ENCODE measurements around the gene OR4D1. TPM values are rescaled to one million over a fixed set of nuclear protein-coding genes. Genes with fewer than 3 reads are reported as not detected.

OR4D1 gene
- total and polyA plus RNA-seq, 2 of the 4 experiments (the other 2 are of a cell fraction), result not detected

DNA sequence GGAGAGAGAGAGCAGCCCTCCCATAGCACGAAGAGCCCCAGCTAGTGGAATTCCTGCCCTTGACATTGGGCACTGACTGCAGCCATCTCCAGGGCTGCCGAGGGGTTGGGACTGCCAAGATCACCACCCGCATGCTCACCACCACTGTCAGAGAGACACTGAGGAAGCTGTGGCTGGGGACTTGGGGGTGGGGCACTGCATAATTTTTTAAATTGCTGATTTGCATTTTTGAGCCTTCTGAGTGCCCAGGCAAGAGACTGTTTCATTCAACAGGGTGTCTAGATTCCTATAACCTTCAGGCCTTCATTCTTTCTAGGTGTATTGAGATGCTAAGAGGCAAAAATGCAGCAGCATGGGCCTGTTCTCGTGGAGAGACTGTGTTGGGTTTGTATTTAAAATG lies 35.3 kb downstream of the OR4D1 start:
- Histone ChIP-seq H3K23ac (ENCODE audit: low read depth, low read length) (no peak overlapping the region), H2AK9ac (replicated peaks; ENCODE audit: low read depth, low read length, poor library complexity) (no peak overlapping the region), H2BK5ac (ENCODE audit: low read depth, low read length, poor library complexity, severe bottlenecking) (no peak overlapping the region), H3K9ac (ENCODE audit: low read depth, low read length) (no peak overlapping the region), H3K36me3 (ENCODE audit: control insufficient read depth, insufficient read depth, low read length) (no peaks in the 10 kb centered on the region), H2BK120ac (ENCODE audit: low read depth, low read length) (no peak overlapping the region), H3K14ac (replicated peaks; ENCODE audit: low read depth, low read length) (no peak overlapping the region), H3K4me2 (ENCODE audit: low read depth, low read length) (no peak overlapping the region), H3K27me3 (ENCODE audit: control insufficient read depth, insufficient read depth, low read length) (peaks cover 9% of the 10 kb centered on the region), H3K4me3 (ENCODE audit: insufficient read depth, low read depth, low read length) (no peak overlapping the region), H3K56ac (ENCODE audit: extremely low read depth, insufficient read depth, low read length) (no peak overlapping the region), H3K9me3 (ENCODE audit: control insufficient read depth, insufficient read depth, low read length) (no peaks in the 10 kb centered on the region), H3K79me1 (ENCODE audit: low read depth in 1 of 2, low read length in 2 of 2) (no peaks in the 10 kb centered on the region), H3K18ac (ENCODE audit: low read depth, low read length) (no peak overlapping the region), H3K4ac (ENCODE audit: low read depth, low read length) (no peak overlapping the region), H2AFZ (replicated peaks; ENCODE audit: low read length, poor library complexity) (no peak overlapping the region), H4K5ac (ENCODE audit: low read depth, low read length) (no peak overlapping the region), H4K8ac (ENCODE audit: low read depth in 2 of 2, low read length in 2 of 2) (no peak overlapping the region), H3K27ac (ENCODE audit: insufficient read depth, low read length) (no peak overlapping the region), H4K91ac (ENCODE audit: insufficient read depth, low read depth, low read length) (no peak overlapping the region), H2BK20ac (ENCODE audit: low read depth, low read length) (no peak overlapping the region), H2BK15ac (ENCODE audit: low read depth, low read length) (no peak overlapping the region), H3K4me1 (ENCODE audit: control insufficient read depth, insufficient read depth, low read length) (no peaks in the 10 kb centered on the region), H3K9me1 (ENCODE audit: insufficient read depth, low read length) (no peaks in the 10 kb centered on the region), H2AK5ac (ENCODE audit: low read depth, low read length) (no peak overlapping the region), H4K20me1 (ENCODE audit: insufficient read depth, low read length) (no peaks in the 10 kb centered on the region)
- ATAC-seq (ENCODE audit: low read depth) (no peak), DNase-seq (no peak)
- POLR2A ChIA-PET (ENCODE audit: unreplicated experiment), result no interaction called here
- dilution Hi-C loops (cut with HindIII; ENCODE audit: low sequenced_read_pairs, unreplicated experiment), result no loop called here
- TF ChIP-seq MAFK (IDR thresholded peaks at IDR 0.05; ENCODE audit: low read depth, low read length), result no peak
- no peak for TF ChIP-seq BHLHE40 (IDR thresholded peaks at IDR 0.05; ENCODE audit: low read depth, low read length)
- TF ChIP-seq POLR2A (IDR thresholded peaks at IDR 0.05; ENCODE audit: low read depth, low read length), result no peak
- TF ChIP-seq SMC3 (IDR thresholded peaks at IDR 0.05; ENCODE audit: low read depth, low read length), result no peak
- TF ChIP-seq, protein P1, sequence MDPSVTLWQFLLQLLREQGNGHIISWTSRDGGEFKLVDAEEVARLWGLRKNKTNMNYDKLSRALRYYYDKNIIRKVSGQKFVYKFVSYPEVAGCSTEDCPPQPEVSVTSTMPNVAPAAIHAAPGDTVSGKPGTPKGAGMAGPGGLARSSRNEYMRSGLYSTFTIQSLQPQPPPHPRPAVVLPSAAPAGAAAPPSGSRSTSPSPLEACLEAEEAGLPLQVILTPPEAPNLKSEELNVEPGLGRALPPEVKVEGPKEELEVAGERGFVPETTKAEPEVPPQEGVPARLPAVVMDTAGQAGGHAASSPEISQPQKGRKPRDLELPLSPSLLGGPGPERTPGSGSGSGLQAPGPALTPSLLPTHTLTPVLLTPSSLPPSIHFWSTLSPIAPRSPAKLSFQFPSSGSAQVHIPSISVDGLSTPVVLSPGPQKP (IDR thresholded peaks at IDR 0.05; ENCODE audit: borderline replicate concordance, low read depth, low read length), result no peak
- TF ChIP-seq MAZ (IDR thresholded peaks at IDR 0.05; ENCODE audit: borderline replicate concordance, low read depth, low read length), result no peak
- no peak for TF ChIP-seq MXI1 (IDR thresholded peaks at IDR 0.05; ENCODE audit: borderline replicate concordance, low read depth, low read length)
- no peak for TF ChIP-seq NFE2L2 (IDR thresholded peaks at IDR 0.05; ENCODE audit: low read depth, low read length)
- no peak for TF ChIP-seq CEBPB (IDR thresholded peaks at IDR 0.05; ENCODE audit: low read depth, low read length)
- no peak for TF ChIP-seq RFX5 (IDR thresholded peaks at IDR 0.05; ENCODE audit: low read depth, low read length)
- no peak for TF ChIP-seq FOS (IDR thresholded peaks at IDR 0.05; ENCODE audit: low read depth, low read length)
- CTCF ChIA-PET, result no interaction called here
- in situ Hi-C loops (cut with MboI; ENCODE audit: low sequenced_read_pairs), result no loop called here
- no CpG with 5 or more reads among the region's 4 CpGs for WGBS, 2 experiments (ENCODE audit: extremely low coverage in 2 of 2, insufficient read length in 1 of 2)
- intact Hi-C loops (cut with micrococcal nuclease), result no loop called here
- BruUV-seq (replicated peaks), result no TSS peak

Measured in IMR-90 (cell line).